ENCODE measurements around the gene SSR3.
"Not testable (repeated sequence)": the region's sequence is repeated elsewhere in the genome, so short reads cannot be mapped to it uniquely, and the experiment has no call there.

Gene SSR3

GRCh38 chr3:156576051-156576450 is 21.1 kb upstream of the SSR3 start:
- DNase-seq (ENCODE audit: low read depth), result no peak

GRCh38 chr3:156575641-156576040 is 20.7 kb upstream of the SSR3 start:
- no peak for DNase-seq (ENCODE audit: low read depth)

DNA sequence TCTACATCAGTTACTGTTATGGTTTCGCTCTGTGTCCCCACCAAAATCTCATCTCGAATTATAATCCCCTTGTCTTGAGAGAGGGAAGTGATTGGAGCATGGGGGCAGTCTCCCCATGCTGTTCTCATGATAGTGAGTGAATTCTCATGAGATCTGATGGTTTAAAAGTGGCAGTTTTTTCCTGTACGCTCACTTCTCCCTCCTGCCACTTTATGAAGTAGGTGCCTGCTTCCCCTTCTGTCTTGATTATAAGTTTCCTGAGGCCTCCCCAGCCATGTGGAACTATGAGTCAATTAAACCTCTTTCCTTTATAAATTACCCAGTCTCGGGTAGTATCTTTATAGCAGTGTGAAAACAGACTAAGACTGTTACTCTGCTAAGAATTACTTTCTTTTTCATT is 15.0 kb upstream of the SSR3 start:
- not testable (repeated sequence) for DNase-seq (ENCODE audit: low read depth)

DNA sequence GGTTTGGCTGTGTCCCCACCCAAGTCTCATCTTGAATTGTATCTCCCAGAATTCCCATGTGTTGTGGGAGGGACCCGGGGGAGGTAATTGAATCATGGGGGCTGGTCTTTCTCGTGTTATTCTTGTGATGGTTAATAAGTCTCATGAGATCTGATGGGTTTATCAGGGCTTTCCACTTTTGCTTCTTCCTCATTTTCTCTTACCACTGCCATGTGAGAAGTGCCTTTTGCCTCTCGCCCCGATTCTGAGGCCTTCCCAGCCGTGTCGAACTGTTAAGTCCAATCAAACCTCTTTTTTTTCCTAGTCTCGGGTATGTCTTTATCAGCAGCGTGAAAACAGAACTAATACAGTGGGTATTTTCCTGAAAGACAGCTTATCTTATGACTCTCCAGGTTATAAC is 14.1 kb upstream of the SSR3 start:
- DNase-seq (ENCODE audit: low read depth), result not testable (repeated sequence)

- no peak for DNase-seq (ENCODE audit: low read depth)
Measured at GRCh38 chr3:156563900-156564682, 9.2 kb upstream of the SSR3 start.

DNA sequence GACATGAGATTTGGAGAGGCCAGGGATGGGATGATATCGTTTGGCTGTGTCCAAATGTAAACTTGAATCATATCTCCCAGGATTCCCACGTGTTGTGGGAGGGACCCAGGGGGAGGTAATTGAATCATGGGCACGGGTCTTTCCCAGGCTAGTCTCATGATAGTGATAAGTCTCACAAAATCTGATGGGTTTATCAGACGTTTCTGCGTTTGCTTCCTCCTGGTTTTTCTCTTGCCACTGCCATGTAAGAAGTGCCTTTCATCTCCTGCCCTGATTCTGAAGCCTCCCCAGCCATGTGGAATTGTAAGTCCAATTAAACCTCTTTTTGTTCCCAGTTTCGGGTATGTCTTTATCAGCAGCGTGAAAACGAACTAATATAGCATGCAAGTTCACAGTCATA is 7.6 kb upstream of the SSR3 start:
- DNase-seq (ENCODE audit: low read depth), result not testable (repeated sequence)

- DNase-seq (ENCODE audit: low read depth), result no peak
Measured at GRCh38 chr3:156561533-156561932, 6.6 kb upstream of the SSR3 start.

GRCh38 chr3:156559321-156559720 is 4.4 kb upstream of the SSR3 start:
- DNase-seq (ENCODE audit: low read depth), result no peak

- DNase-seq (ENCODE audit: low read depth), result no peak
Measured at GRCh38 chr3:156558389-156558788, 3.5 kb upstream of the SSR3 start.

DNA sequence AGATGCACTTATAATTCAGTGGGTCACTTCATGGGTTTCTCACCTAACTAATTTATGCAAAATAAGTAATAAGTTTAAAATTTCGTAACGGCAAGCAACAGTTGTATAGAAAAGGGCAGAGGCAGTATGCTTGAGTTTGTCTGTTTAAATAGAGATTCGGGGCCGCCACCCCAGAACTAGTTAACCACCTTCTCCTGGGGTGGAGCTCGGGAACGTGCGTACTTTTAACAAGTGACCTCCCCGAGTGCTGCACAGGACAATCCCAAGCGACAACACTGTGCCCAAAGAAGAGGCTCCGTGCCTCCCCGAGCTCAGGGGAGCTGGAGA is 439 bp downstream of the SSR3 start:
- no peak for DNase-seq (ENCODE audit: low read depth)

GRCh38 chr3:156553705-156554356 is 1.1 kb downstream of the SSR3 start:
- DNase-seq (ENCODE audit: low read depth), result no peak

- DNase-seq (ENCODE audit: low read depth), result no peak
Measured at GRCh38 chr3:156552973-156553372, 1.9 kb downstream of the SSR3 start.

GRCh38 chr3:156551746-156552145 is 3.2 kb downstream of the SSR3 start:
- DNase-seq (ENCODE audit: low read depth), result no peak

DNA sequence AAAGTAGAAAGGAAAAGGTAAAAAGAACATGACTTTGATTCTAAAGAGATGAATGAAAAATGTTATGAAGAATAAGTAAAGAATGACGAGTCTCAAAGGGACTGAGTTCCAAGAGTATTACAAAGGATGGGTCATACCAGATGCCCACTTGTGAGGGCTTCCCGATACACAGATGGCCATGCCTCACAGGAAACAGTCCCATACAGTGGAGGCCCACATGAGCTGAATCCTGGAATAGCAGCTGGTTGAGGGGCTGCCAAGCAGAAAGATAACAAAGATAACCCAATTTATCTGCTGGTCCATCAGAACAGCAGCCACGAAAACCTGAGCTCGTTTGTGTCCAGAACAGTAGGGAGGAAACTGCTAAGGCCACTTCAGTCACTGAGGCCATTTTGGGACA is 3.7 kb downstream of the SSR3 start:
- DNase-seq (ENCODE audit: low read depth), result no peak

DNA sequence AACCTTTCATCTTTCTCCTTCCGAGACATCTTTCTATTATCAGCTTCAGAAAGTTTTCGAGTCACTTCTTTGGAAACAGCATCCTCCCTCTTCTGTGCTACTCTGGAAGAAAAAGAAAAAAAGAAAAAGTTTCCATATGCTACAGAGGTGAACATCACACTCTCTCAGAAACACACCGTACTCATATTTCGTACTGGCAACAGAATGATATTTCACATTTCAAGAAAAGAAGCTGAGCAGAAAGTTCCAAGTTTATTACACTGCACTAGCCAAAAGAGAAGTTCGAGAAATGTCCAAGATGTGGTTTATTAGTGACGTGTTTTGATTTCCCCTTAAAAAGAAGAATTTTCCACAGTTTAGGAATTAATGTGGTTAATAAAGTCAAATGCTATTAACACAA is 6.0 kb downstream of the SSR3 start:
- DNase-seq (ENCODE audit: low read depth), result no peak

- no peak for DNase-seq (ENCODE audit: low read depth)
Measured at GRCh38 chr3:156548041-156548687, 6.8 kb downstream of the SSR3 start.

DNA sequence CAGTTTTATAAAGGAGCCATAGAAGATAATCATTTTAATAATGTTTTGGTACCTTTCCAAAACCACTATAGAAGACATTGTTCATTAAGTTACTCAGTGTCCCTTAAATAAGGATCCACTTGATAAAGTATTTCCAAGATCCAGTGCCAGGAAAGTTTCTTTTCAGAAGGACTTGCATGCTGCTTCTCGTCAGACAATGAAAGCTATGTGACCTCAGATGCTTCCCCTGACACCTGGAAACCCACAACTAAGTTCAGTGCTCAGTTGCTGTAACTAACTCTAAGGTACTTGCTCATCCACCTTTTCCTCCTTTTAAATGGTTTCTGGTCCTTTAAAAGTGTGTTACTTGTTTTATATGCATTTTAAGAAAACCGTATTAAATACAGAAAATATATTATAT is 7.3 kb downstream of the SSR3 start:
- no peak for DNase-seq (ENCODE audit: low read depth)

DNA sequence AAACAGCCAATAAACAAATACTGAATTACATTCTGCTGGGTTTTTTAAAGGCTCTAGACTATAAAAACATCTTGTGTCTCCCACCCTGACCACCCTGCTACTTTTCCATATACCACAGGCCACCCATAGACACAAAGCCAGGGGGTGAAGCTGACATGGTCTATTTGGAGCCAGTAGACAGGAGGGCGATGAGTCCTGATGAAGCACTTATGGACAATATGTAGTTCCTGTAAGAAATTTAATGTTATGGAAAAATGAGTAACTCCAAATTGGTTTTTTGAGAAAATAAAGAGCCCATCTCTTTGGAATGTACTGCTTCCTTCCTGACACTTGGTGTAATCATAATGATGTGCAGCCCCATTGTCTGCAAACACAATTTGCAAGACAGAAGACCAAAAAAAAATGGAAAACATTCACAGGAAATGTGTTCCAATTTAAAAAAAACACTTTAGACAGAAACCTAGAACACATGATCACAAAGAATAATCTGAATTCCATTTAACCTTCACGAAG is 11.8 kb downstream of the SSR3 start:
- no peak for DNase-seq (ENCODE audit: low read depth)

GRCh38 chr3:156542101-156543042 is 12.5 kb downstream of the SSR3 start:
- no peak for DNase-seq (ENCODE audit: low read depth)

- no peak for DNase-seq (ENCODE audit: low read depth)
Measured at GRCh38 chr3:156539802-156540201, 15.1 kb downstream of the SSR3 start.

- DNase-seq (ENCODE audit: low read depth), result no peak
Measured at GRCh38 chr3:156539051-156539450, 15.9 kb downstream of the SSR3 start.

Measured in activated gamma-delta T cell treated with anti-CD3 and anti-CD28 coated beads, Interleukin-2, amount 50 U/mL, for 16 hours (primary cell).